Measurements from ENCODE around the gene MT1M. TPM values are rescaled to one million over a fixed set of nuclear protein-coding genes. Genes with fewer than 3 reads are reported as not detected.
A peak's percentile ranks its signal among the peaks of the same experiment; 100 is the strongest.
"Not testable (repeated sequence)": the region's sequence is repeated elsewhere in the genome, so short reads cannot be mapped to it uniquely, and the experiment has no call there.

Gene MT1M
- total RNA-seq, 4 donors from 2014 or later, result 2.7 to 48.3 (median 5.2) TPM; not detected in 1

DNA sequence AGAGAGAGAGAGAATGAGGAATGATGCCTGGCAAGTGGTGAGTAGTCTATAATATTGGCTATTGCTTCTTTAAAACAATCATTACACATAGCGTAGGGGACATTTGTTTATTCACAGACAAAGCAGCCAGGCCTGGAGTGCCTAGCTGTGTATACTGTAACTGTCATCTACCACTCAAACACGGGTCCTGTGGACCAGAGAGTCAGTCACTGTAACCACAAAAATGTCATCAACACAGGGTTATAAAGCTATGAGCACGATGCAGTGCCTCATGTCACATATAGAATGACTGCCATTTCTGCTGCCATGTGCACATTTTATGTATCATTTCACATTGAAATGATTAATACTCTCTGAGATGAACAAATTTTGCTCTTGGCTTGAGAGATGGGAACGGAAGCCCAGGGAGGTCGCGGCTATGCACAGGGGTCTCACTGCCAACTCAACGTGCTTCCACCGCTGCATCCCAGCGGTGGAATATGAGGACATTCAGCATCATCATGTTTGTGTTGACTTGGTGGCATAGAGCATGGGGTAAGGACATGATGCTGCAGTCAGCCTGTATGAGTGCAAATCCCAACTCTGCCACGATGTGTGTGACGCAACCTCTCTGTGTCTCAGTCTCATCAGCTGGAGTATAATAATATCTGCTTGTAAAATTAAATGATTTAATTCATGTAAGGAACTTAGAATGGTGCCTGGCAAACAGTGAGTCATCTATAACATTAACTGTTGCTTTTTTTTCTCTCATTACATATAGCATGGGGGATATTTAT, 40.5 kb downstream of the MT1M start:
- H3K27ac ChIP-seq, result no peak overlapping the region
- no peaks in the 10 kb centered on the region for H3K9me3 ChIP-seq
- 63 to 85% methylated on average over 4 to 11 of the region's 11 CpGs for WGBS, 2 donors (ENCODE audit: low coverage in 1 of 2)
- intact Hi-C loops (cut with DNase I; ENCODE audit: low total_unique reads), result no loop called here
- H3K4me3 ChIP-seq, result no peak overlapping the region
- DNase-seq, result no peak
- H3K4me1 ChIP-seq, result peaks cover 5 to 32% (median 21%) of the 10 kb centered on the region in 4 donors
- TF ChIP-seq POLR2A (IDR thresholded peaks at IDR 0.05) (no peak), EP300 (IDR thresholded peaks at IDR 0.05; ENCODE audit: low read depth) (no peak), POLR2AphosphoS5 (IDR thresholded peaks at IDR 0.05) (no peak)
- TF ChIP-seq, protein P1, sequence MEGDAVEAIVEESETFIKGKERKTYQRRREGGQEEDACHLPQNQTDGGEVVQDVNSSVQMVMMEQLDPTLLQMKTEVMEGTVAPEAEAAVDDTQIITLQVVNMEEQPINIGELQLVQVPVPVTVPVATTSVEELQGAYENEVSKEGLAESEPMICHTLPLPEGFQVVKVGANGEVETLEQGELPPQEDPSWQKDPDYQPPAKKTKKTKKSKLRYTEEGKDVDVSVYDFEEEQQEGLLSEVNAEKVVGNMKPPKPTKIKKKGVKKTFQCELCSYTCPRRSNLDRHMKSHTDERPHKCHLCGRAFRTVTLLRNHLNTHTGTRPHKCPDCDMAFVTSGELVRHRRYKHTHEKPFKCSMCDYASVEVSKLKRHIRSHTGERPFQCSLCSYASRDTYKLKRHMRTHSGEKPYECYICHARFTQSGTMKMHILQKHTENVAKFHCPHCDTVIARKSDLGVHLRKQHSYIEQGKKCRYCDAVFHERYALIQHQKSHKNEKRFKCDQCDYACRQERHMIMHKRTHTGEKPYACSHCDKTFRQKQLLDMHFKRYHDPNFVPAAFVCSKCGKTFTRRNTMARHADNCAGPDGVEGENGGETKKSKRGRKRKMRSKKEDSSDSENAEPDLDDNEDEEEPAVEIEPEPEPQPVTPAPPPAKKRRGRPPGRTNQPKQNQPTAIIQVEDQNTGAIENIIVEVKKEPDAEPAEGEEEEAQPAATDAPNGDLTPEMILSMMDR (IDR thresholded peaks at IDR 0.05), result no peak
- in situ Hi-C loops (cut with MboI; ENCODE audit: low pct_ligation_motif_present in 1 of 4, low pct_unique_long_range_greater_than_20kb in 1 of 4, low sequenced_read_pairs in 3 of 4), result no loop called here
- H3K27me3 ChIP-seq, result peaks cover 70% of the 10 kb centered on the region
- no peaks in the 10 kb centered on the region for H3K36me3 ChIP-seq

DNA sequence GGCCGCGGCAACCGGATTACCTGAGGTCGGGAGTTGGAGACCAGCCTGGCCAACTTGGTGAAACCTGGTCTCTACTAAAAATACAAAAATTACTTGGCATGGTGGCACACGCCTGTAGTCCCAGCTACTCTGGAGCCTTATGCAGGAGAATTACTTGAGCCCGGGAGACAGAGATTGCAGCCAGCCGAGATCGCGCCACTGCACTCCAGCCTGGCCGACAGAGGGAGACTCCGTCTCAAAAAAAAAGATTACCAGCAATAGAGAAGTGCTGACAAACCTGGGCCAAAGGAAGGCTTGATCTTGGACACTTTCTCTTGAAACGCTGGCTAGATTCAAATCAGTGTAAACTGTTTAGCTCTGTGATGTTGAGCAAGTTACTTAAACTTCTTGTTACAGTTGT, 41.5 kb downstream of the MT1M start:
- H3K4me3 ChIP-seq, result no peak overlapping the region
- 52% methylated on average over 12 of the region's 12 CpGs; no CpG with 5 or more reads in 1 of the 2 donors for WGBS, 2 donors (ENCODE audit: low coverage in 1 of 2)
- peaks cover 60% of the 10 kb centered on the region for H3K27me3 ChIP-seq
- peak; percentile 30 for DNase-seq
- intact Hi-C loops (cut with DNase I; ENCODE audit: low total_unique reads) (no loop called here), in situ Hi-C loops (cut with MboI; ENCODE audit: low pct_ligation_motif_present in 1 of 4, low pct_unique_long_range_greater_than_20kb in 1 of 4, low sequenced_read_pairs in 3 of 4) (no loop called here)
- peaks cover 5 to 23% (median 15%) of the 10 kb centered on the region in 4 donors for H3K4me1 ChIP-seq
- TF ChIP-seq EP300 (IDR thresholded peaks at IDR 0.05; ENCODE audit: low read depth) (no peak), POLR2AphosphoS5 (IDR thresholded peaks at IDR 0.05) (no peak), POLR2A (IDR thresholded peaks at IDR 0.05) (no peak)
- TF ChIP-seq, protein P1 (IDR thresholded peaks at IDR 0.05), result peak; percentile 53 to 60 (median 59)
- H3K36me3 ChIP-seq, result no peaks in the 10 kb centered on the region
- H3K9me3 ChIP-seq, result no peaks in the 10 kb centered on the region
- no peak overlapping the region for H3K27ac ChIP-seq

DNA sequence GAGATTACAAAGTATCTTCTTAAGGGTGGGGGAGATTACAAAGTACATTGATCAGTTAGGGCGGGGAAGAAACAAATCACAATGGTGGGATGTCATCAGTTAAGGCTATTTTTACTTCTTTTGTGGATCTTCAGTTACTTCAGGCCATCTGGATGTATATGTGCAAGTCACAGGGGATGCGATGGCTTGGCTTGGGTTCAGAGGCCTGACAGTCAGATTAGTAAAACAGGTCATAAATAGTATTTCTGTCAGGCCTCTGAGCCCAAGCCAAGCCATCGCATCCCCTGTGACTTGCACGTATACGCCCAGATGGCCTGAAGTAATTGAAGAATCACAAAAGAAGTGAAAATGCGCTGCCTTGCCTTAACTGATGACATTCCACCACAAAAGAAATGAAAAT, 42.1 kb downstream of the MT1M start:
- intact Hi-C loops (cut with DNase I; ENCODE audit: low total_unique reads); DNase-seq: not testable (repeated sequence)

DNA sequence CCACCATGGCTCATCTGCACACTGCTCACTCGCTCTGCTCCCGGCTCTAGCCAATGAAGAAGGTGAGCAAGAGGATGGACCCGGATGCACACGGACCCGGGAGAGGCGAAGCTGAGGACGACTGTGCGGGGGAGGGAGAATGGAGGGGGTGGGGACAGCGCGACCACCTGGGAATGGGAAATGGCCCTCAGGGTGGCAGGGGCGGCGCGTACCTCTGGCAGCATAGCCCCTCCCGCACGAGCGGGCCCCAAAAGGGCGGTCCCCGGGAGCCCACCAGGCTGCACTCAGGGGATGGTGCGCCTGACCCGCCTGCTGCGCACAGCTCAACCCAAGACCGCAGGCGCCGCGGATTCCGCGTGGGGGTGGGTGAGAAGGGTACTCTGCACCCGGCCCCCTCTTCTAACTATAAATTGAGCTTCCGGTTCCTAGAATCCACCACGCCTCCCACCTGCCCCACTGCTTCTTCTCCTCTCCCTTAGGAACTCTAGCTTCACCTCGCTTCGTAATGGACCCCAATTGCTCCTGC, 43.3 kb downstream of the MT1M start:
- Histone ChIP-seq H3K4me3 (peak overlapping the region in 3 of 4 donors; percentile 25 to 49 (median 30)), H3K27ac (peak overlapping the region in 1 of 4 donors; percentile 14), H3K27me3 (peaks cover 42% of the 10 kb centered on the region), H3K4me1 (peaks cover 0 to 11% (median 7%) of the 10 kb centered on the region in 4 donors), H3K9me3 (no peaks in the 10 kb centered on the region), H3K36me3 (no peaks in the 10 kb centered on the region)
- intact Hi-C loops (cut with DNase I; ENCODE audit: low total_unique reads), result no loop called here
- 0 to 13% methylated on average over 3 to 32 of the region's 32 CpGs for WGBS, 2 donors (ENCODE audit: low coverage in 1 of 2)
- peak; percentile 63 for TF ChIP-seq POLR2A (IDR thresholded peaks at IDR 0.05)
- peak in 1 of 3 donors; percentile 37 for TF ChIP-seq POLR2AphosphoS5 (IDR thresholded peaks at IDR 0.05)
- TF ChIP-seq EP300 (IDR thresholded peaks at IDR 0.05; ENCODE audit: low read depth), result no peak
- in situ Hi-C loops (cut with MboI; ENCODE audit: low pct_ligation_motif_present in 1 of 4, low pct_unique_long_range_greater_than_20kb in 1 of 4, low sequenced_read_pairs in 3 of 4), result no loop called here
- DNase-seq, result peak; percentile 19

More for the DNA sequence above, 42.1 kb downstream of the MT1M start:
- in situ Hi-C loops (cut with MboI; ENCODE audit: low pct_ligation_motif_present in 1 of 4, low pct_unique_long_range_greater_than_20kb in 1 of 4, low sequenced_read_pairs in 3 of 4); H3K4me3 ChIP-seq; H3K36me3 ChIP-seq; H3K27ac ChIP-seq; H3K9me3 ChIP-seq: not testable (repeated sequence)
- H3K4me1 ChIP-seq, result peaks cover under 1 to 16% (median 12%) of the 10 kb centered on the region in 4 donors
- peaks cover 54% of the 10 kb centered on the region for H3K27me3 ChIP-seq
- 88 to 96% methylated on average over 2 to 6 of the region's 6 CpGs for WGBS, 2 donors (ENCODE audit: low coverage in 1 of 2)

DNA sequence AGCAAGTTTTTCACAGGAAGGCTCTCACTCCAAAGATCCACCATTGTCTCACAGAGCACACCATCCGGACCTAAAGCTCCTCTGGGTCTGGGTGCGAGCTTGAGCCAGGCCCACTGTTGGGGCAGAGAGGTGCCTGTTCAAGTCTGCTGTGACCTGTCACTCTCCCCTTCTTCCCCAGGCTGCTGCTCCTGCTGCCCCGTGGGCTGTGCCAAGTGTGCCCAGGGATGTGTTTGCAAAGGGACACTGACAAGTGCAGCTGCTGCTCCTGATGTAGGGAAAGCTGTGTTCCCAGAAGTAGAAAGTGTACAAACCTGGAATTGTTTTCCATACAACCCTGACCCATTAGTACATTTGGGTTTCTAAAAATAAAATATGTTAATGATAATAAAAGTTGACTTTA, 45.0 kb downstream of the MT1M start:
- intact Hi-C loops (cut with DNase I; ENCODE audit: low total_unique reads) (no loop called here), in situ Hi-C loops (cut with MboI; ENCODE audit: low pct_ligation_motif_present in 1 of 4, low pct_unique_long_range_greater_than_20kb in 1 of 4, low sequenced_read_pairs in 3 of 4) (no loop called here)
- peaks cover 0 to 17% (median 7%) of the 10 kb centered on the region in 4 donors for H3K4me1 ChIP-seq
- no peak for DNase-seq
- H3K9me3 ChIP-seq, result no peaks in the 10 kb centered on the region
- 81% methylated on average over 3 of the region's 3 CpGs; no CpG with 5 or more reads in 1 of the 2 donors for WGBS, 2 donors (ENCODE audit: low coverage in 1 of 2)
- H3K27me3 ChIP-seq, result peaks cover 26% of the 10 kb centered on the region
- H3K27ac ChIP-seq, result no peak overlapping the region
- H3K36me3 ChIP-seq, result no peaks in the 10 kb centered on the region
- TF ChIP-seq POLR2A (IDR thresholded peaks at IDR 0.05), result no peak
- TF ChIP-seq, protein P1 (IDR thresholded peaks at IDR 0.05), result no peak
- no peak for TF ChIP-seq EP300 (IDR thresholded peaks at IDR 0.05; ENCODE audit: low read depth)
- TF ChIP-seq POLR2AphosphoS5 (IDR thresholded peaks at IDR 0.05), result no peak
- no peak overlapping the region for H3K4me3 ChIP-seq
